GM19238 (cell line): ENCODE data around the gene MTG2.

Experiments used
- DNase-seq: peaks from one replicate; pipeline ENCODE4 v3.0.0; 2011; ENCODE audit warnings: low spot score; ENCODE audit not compliant: insufficient read length

Gene MTG2

GRCh38 chr20:62182469-62183425, at the start of gene MTG2:
MTG2 (plus strand) TSS chr20:62183028; CDS start chr20:62193421, 10,393 bp downstream.
- peak; percentile 100 for DNase-seq

GRCh38 chr20:62133051-62133845, 49.6 kb upstream of the MTG2 start:
- DNase-seq = no peak

GRCh38 chr20:62133864-62134263, 49.0 kb upstream of the MTG2 start:
- DNase-seq = no peak

DNA sequence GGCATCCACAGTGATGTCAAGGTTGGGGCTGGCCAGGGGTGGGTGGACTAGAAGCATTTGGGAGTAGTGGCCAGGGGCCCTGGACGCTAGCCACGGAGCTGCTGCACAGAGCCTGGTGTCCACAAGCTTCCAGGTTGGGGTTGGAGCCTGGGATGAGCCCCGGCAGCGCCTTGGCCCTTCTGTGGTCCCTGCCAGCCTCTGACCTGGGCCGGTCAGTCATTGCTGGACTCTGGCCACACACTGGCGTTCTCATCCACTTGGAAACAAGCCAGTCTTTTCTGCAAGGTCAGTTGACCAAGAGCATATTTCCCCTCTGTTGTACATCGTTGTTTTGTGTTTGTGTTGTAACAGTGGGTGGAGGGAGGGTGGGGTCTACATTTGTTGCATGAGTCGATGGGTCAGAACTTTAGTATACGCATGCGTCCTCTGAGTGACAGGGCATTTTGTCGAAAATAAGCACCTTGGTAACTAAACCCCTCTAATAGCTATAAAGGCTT, 48.0 kb upstream of the MTG2 start:
- DNase-seq = no peak

GRCh38 chr20:62135573-62136266, 47.1 kb upstream of the MTG2 start:
- DNase-seq = no peak

- peak; percentile 44 for DNase-seq
These were observed 46.3 kb upstream of the MTG2 start for GRCh38 chr20:62136283-62137091.

DNA sequence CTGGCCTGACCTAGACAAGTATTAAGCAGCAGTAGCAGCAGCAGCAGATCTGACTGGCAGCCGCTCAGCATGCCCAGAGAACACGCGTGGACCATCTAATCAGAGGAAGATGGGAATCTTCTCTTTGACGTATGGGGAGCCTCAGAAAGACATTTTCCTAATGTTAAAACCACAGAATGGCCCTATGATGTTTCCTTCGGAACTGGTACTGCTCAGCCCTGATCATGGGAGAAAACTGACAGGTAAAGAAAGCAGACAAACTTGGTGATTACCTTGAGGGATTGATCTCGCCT, 45.8 kb upstream of the MTG2 start:
- no peak for DNase-seq

GRCh38 chr20:62137478-62138203, 45.2 kb upstream of the MTG2 start:
- DNase-seq = no peak

DNA sequence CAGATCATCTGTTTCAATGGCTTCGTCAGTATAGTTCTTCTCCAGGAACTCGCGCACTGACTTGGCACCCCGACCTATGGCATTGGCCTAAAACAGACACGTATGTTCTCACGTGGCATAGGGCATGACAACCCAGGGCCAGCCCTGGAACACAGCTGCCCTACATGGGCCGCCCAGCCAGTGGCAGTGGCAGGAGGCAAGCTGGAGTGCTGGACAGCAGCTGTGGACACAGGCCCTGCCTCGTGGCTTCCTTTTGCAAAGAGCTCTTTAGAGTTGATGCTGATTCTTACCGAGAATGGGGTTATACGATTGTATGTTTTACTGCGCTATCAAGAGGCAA, 44.7 kb upstream of the MTG2 start:
- DNase-seq = no peak

DNA sequence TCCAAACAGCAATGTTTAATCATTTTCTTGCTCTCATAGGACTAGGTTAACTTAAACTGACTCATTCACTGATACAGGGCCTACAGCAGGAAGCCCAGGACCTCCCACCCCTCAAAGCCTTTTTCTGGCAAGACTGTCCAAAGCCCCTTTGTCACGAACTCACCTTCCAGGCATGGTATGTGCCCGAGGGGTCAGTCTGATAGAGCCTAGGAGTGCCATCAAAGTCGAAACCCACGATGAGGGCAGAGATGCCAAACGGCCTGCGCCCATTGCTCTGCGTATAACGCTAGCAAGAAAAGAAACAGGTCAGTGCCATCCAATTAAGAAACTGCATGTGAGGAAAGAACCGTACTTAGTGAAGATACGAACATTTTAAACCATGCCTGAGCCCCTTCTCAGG, 43.9 kb upstream of the MTG2 start:
- no peak for DNase-seq

DNA sequence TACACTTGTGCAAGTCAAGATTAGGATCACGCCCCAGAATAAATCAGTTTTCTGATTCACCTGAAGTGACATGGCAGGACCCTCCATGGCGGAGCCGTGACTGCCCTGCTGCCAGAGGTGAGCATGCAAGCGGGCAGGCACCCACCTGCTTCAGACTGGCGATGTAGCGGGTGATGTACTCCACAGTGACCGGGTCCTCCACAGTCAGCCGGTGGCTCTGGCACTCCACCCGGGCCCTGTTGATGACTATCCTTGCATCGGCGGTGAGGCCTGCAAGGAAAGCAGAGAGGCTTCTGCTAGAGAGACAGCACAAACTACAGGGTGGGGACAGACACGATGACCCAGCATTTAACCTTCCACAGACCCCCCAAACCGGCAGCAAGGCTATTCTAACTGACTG, 43.2 kb upstream of the MTG2 start:
- no peak for DNase-seq

DNA sequence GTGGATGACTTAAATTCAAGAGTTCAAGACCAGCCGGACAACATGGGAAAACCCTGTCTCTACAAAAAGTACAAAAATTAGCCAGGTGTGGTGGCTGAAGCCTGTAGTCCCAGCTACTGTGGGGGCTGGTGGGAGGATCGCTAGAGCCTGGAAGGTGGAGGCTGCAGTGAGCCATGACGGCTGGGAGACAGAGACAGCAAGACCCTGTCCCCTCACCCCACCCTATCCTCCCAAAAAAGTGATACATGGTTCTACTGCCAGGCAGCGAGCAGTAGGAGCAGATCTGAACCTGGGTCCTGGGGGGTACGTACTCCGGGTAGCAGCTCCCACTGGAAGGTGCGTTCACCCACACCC, 41.8 kb upstream of the MTG2 start:
- no peak for DNase-seq

GRCh38 chr20:62141397-62142251, 41.2 kb upstream of the MTG2 start:
- DNase-seq = no peak

GRCh38 chr20:62142252-62143080, 40.4 kb upstream of the MTG2 start:
- DNase-seq = no peak

GRCh38 chr20:62143081-62143956, 39.5 kb upstream of the MTG2 start, which contains the start of the genes PSMA7 and SS18L1:
PSMA7 (minus strand) TSS chr20:62143394; CDS start chr20:62143303, 91 bp downstream.
SS18L1 (plus strand) TSS chr20:62143769; CDS start chr20:62143821, 52 bp downstream.
- peak; percentile 96 for DNase-seq

DNA sequence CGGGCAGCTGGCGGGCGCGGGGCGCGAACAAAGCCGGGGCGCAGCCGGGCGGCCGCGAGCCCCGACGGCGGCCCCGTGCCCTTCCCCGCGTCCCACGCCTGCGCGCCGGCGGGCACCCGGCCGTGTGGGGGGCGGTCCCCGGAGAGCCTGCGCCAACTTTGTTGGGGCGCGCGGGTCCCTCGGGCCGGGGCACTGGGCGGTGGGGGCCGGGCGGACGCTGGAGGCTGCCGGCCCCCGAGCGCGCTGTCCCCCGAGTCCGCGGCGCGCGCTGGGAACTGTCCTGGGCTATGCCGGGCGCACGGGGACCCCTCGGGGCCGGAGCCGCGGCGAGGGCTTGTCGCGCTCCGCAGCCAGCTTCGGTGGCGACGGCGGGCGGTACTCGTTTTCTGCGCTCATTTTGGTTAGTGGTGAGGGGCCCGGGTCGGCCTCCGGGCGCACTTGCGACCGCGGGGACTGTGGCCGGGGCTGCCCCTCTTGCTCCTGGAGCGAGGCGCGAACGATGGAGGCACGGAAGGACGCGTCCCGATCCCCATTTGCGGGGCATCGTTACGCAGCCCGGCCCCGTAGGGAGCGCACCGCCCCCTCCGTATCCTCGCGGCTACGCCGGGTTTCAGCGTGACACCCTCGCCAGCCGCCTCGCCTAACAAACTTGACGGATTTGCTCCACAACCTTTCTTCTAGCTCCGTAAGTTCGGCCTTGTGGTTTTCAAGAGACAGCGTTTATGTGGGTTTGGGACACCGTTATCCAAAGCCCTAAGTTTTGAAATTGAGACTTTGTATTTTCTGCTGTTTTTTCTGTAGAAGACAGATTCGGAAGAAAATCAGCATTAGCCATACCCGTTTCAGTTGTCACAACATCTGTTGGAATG, 38.6 kb upstream of the MTG2 start:
- DNase-seq = peak; percentile 60

- DNase-seq = no peak
These were observed 37.2 kb upstream of the MTG2 start for GRCh38 chr20:62145688-62146018.
